CD8-positive, alpha-beta memory T cell (primary cell): ENCODE measurements around the gene MT1F. TPM values are rescaled to one million over a fixed set of nuclear protein-coding genes. Genes with fewer than 3 reads are reported as not detected.
A peak's percentile ranks its signal among the peaks of the same experiment; 100 is the strongest.

Experiments used
- CTCF ChIA-PET: fragments of 350-600 bp; sonication (Branson Sonifier 250); formaldehyde crosslinking; loops from one replicate; lab custom pipeline; 2021; ENCODE audit warnings: antibody characterized with exemption; lab: Charles Lee
- POLR2A ChIA-PET: fragments of 350-600 bp; sonication (Branson Sonifier 250); formaldehyde crosslinking; loops from one replicate; lab custom pipeline; 2021; ENCODE audit warnings: antibody characterized with exemption; lab: Charles Lee
- DNase-seq, 5 donors: peaks; one replicate each; pipeline versions ENCODE4 v3.0.0 to v3.0.0-alpha.2; 2020 to 2022; ENCODE audit warnings: mixed read lengths in 1 of 5
- H3K27ac ChIP-seq: one replicate; pipeline ENCODE4 v1.7.0; 2013; ENCODE audit warnings: low read depth, mild to moderate bottlenecking, low read length, moderate library complexity
- H3K27me3 ChIP-seq: 2 replicates; pipeline ENCODE4 v1.7.0; 2013; ENCODE audit warnings: low read length, mild to moderate bottlenecking; ENCODE audit not compliant: insufficient read depth, poor library complexity, severe bottlenecking
- H3K36me3 ChIP-seq: 2 replicates; pipeline ENCODE4 v1.7.0; 2013; ENCODE audit warnings: mild to moderate bottlenecking, low read length, moderate library complexity; ENCODE audit not compliant: insufficient read depth
- H3K4me1 ChIP-seq: 2 replicates; pipeline ENCODE4 v1.7.0; 2013; ENCODE audit warnings: mild to moderate bottlenecking, low read length, moderate library complexity; ENCODE audit not compliant: insufficient read depth
- H3K4me3 ChIP-seq: 2 replicates; pipeline ENCODE4 v1.7.0; 2013; ENCODE audit warnings: mild to moderate bottlenecking, low read length
- H3K9me3 ChIP-seq: 2 replicates; pipeline ENCODE4 v1.7.0; 2013; ENCODE audit warnings: mild to moderate bottlenecking, low read length
- H3K27ac Mint-ChIP-seq, 8 donors: one replicate each; pipeline ENCODE4 v1.8.0; 2020 to 2021; ENCODE audit warnings: mixed read lengths in 8 of 8, mild to moderate bottlenecking in 6 of 8, inconsistent platforms in 3 of 8, moderate library complexity in 3 of 8
- H3K27me3 Mint-ChIP-seq, 2 donors: one replicate each; pipeline ENCODE4 v1.8.0; 2020 to 2021; ENCODE audit warnings: mixed read lengths in 2 of 2, mild to moderate bottlenecking in 1 of 2, moderate library complexity in 1 of 2
- H3K36me3 Mint-ChIP-seq, 3 donors: one replicate each; pipeline ENCODE4 v1.8.0; 2020 to 2021; ENCODE audit warnings: mixed read lengths in 3 of 3, inconsistent platforms in 1 of 3, mild to moderate bottlenecking in 1 of 3
- H3K4me1 Mint-ChIP-seq, 3 donors: one replicate each; pipeline ENCODE4 v1.8.0; 2020 to 2021; ENCODE audit warnings: mixed read lengths in 3 of 3, inconsistent platforms in 1 of 3, mild to moderate bottlenecking in 1 of 3
- H3K4me3 Mint-ChIP-seq, 7 donors: one replicate each; pipeline ENCODE4 v1.8.0; 2020 to 2021; ENCODE audit warnings: mixed read lengths in 7 of 7, mild to moderate bottlenecking in 6 of 7, moderate library complexity in 4 of 7, inconsistent platforms in 2 of 7
- H3K9me3 Mint-ChIP-seq, 5 donors: one replicate each; pipeline ENCODE4 v1.8.0; 2020 to 2022; ENCODE audit warnings: mixed read lengths in 5 of 5, mild to moderate bottlenecking in 3 of 5, moderate library complexity in 2 of 5, inconsistent platforms in 1 of 5
- polyA plus RNA-seq: library from polyadenylated mRNA; unstranded; fragments of 300-500 nt; fragmentation: Illumina TruSeq; gene quantifications from one replicate; pipeline ENCODE4 v1.2.3, GENCODE V29; 2021
- total RNA-seq, 2 experiments: library from RNA; stranded (reverse); gene quantifications; one replicate each; pipeline ENCODE4 v1.2.3, GENCODE V29; 2021

Gene MT1F
- total and polyA plus RNA-seq, 3 experiments from 2014 or later = 17.9 to 60.7 (median 18.6) TPM

- Histone ChIP-seq H3K36me3 (no peaks in the 10 kb centered on the region), H3K4me3 (no peak overlapping the region), H3K27me3 (no peaks in the 10 kb centered on the region), H3K9me3 (no peaks in the 10 kb centered on the region), H3K27ac (no peak overlapping the region), H3K4me1 (no peaks in the 10 kb centered on the region)
- H3K27me3 Mint-ChIP-seq = peaks cover 2 to 5% of the 10 kb centered on the region in 2 donors
- CTCF ChIA-PET = interaction anchor here (2.6 kb wide), 1 partner anchor 10 kb away, joined by 11 read pairs; no protein-coding TSS in a partner anchor
- no peaks in the 10 kb centered on the region for H3K9me3 Mint-ChIP-seq
- H3K4me3 Mint-ChIP-seq = no peak overlapping the region
- H3K27ac Mint-ChIP-seq = no peak overlapping the region
- no peaks in the 10 kb centered on the region for H3K36me3 Mint-ChIP-seq
- no peaks in the 10 kb centered on the region for H3K4me1 Mint-ChIP-seq
- POLR2A ChIA-PET = no interaction called here
- DNase-seq = no peak
Observed at GRCh38 chr16:56691885-56692284, 34.1 kb downstream of the MT1F start.

DNA sequence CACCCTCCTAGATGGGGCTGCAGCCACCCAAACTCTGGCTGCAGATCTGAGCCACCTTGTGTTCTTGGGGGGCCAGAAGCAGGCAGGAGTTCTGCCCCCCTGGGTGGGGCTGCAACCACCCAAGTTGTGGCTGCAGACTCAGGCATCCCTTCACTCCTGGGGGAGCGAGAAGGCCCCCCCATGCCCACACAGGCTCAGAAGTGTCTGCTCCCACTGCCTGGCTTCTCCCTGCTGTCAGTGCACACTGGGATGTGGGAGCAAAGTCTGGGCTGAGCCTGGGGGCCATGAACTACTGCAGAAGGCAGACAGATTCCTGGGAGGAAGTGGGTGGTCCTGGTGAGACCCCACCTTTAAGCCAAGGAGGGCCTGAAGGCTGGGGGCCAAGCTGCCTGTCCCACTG lies 37.5 kb downstream of the MT1F start:
- peaks cover 0 to 2% (median 0%) of the 10 kb centered on the region in 5 donors for H3K9me3 Mint-ChIP-seq
- POLR2A ChIA-PET = no interaction called here
- H3K36me3 Mint-ChIP-seq = peaks cover 0 to 6% (median 0%) of the 10 kb centered on the region in 3 donors
- Histone ChIP-seq H3K4me1 (no peaks in the 10 kb centered on the region), H3K27me3 (no peaks in the 10 kb centered on the region), H3K27ac (no peak overlapping the region), H3K4me3 (no peak overlapping the region), H3K36me3 (no peaks in the 10 kb centered on the region), H3K9me3 (no peaks in the 10 kb centered on the region)
- H3K4me1 Mint-ChIP-seq = no peaks in the 10 kb centered on the region
- peaks cover 2 to 5% of the 10 kb centered on the region in 2 donors for H3K27me3 Mint-ChIP-seq
- CTCF ChIA-PET = interaction anchor here (0.7 to 1.3 kb wide), 3 partner anchors 9 to 117 kb away, joined by 3 to 5 read pairs (median 3); no protein-coding TSS in a partner anchor
- no peak overlapping the region for H3K27ac Mint-ChIP-seq
- no peak for DNase-seq
- no peak overlapping the region for H3K4me3 Mint-ChIP-seq

DNA sequence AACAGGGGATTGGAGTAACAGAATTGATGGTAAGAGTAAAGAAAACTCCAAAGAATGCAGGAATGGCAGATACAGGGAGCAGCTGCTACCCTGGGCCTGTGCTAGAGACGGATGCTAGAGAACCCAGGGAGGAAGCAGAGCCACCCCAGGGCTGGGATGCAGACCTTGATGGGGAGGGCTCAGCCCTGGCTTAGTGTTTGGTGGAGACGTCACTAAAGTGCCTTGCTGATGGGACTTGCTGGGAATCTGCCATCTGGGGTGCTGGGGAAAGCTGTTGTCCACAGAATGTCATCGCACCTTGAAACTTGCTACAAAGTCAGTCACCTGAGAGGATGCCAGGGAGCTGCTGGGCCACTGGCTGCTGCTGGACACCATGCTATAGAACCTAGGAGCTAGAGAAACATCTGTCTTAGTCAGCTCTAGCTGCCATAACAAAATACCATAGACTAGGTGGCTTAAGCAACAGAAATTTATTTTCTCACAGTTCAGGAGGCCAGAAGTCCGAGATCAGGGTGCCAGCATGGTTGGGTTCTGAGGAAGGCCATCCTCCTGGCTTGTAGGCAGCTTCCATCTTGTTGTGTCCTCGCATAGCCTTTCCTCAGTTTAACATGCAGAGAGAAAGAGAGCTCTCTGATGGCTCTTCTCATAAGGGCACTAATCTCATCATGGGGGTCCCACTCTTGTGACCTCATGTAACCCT lies 39.8 kb downstream of the MT1F start:
- H3K27ac Mint-ChIP-seq = no peak overlapping the region
- Histone ChIP-seq H3K4me3 (no peak overlapping the region), H3K4me1 (peaks cover 11% of the 10 kb centered on the region), H3K27ac (no peak overlapping the region), H3K27me3 (no peaks in the 10 kb centered on the region), H3K9me3 (no peaks in the 10 kb centered on the region), H3K36me3 (no peaks in the 10 kb centered on the region)
- DNase-seq = no peak
- H3K9me3 Mint-ChIP-seq = peaks cover 0 to 2% (median 0%) of the 10 kb centered on the region in 5 donors
- H3K27me3 Mint-ChIP-seq = no peaks in the 10 kb centered on the region
- H3K4me1 Mint-ChIP-seq = peaks cover 6 to 11% (median 10%) of the 10 kb centered on the region in 3 donors
- no peak overlapping the region for H3K4me3 Mint-ChIP-seq
- peaks cover 0 to 6% (median 0%) of the 10 kb centered on the region in 3 donors for H3K36me3 Mint-ChIP-seq
- CTCF ChIA-PET = interaction anchor here (0.9 to 1.0 kb wide), 2 partner anchors 25 to 94 kb away, joined by 3 read pairs; no protein-coding TSS in a partner anchor
- POLR2A ChIA-PET = interaction anchor here (0.7 kb wide), 2 partner anchors 136 to 481 kb away, joined by 7 to 11 read pairs; no protein-coding TSS in a partner anchor

DNA sequence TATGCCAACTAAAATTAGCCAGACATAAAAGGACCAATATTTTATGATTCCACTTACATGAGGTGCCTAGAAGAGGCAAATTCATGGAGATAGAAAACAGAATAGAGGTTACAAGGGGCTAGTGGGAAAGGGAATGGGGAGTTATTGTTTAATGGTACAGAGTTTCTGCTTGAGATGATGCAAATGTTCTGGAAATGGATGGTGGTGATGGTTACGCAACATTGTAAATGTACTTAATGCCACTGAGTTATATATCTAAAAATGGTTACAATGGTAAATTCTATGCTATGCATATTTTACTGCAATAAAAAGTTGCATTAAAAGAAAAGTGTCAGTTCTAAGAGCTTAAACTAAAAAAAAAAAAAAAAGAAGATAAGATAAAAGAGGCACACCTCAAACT lies 42.4 kb downstream of the MT1F start:
- peaks cover 11% of the 10 kb centered on the region for H3K4me1 ChIP-seq
- Mint-ChIP-seq H3K36me3 (peaks cover 0 to 6% (median 0%) of the 10 kb centered on the region in 3 donors), H3K4me3 (no peak overlapping the region), H3K27ac (peak overlapping the region in 2 of 8 donors; percentile 9 to 13), H3K4me1 (peaks cover 6 to 11% (median 10%) of the 10 kb centered on the region in 3 donors), H3K9me3 (peaks cover 0 to 2% (median 0%) of the 10 kb centered on the region in 5 donors), H3K27me3 (no peaks in the 10 kb centered on the region)
- no peaks in the 10 kb centered on the region for H3K36me3 ChIP-seq
- H3K27me3 ChIP-seq = no peaks in the 10 kb centered on the region
- DNase-seq = no peak
- H3K9me3 ChIP-seq = no peaks in the 10 kb centered on the region
- ChIA-PET CTCF (interaction anchor here (0.7 to 4.7 kb wide), 5 partner anchors 18 to 123 kb away, joined by 3 to 65 read pairs (median 17); partner anchors contain the start of genes MT1X and MT2A), POLR2A (no interaction called here)
- H3K27ac ChIP-seq = no peak overlapping the region
- H3K4me3 ChIP-seq = no peak overlapping the region

GRCh38 chr16:56700631-56701030 lies 42.9 kb downstream of the MT1F start:
- H3K9me3 Mint-ChIP-seq = peaks cover 0 to 2% (median 0%) of the 10 kb centered on the region in 5 donors
- no peak overlapping the region for H3K4me3 ChIP-seq
- ChIA-PET CTCF (interaction anchor here (0.7 to 4.7 kb wide), 7 partner anchors 19 to 187 kb away, joined by 3 to 65 read pairs (median 17); partner anchors contain the start of genes MT1X and MT2A), POLR2A (no interaction called here)
- DNase-seq = no peak
- H3K9me3 ChIP-seq = no peaks in the 10 kb centered on the region
- H3K27me3 ChIP-seq = no peaks in the 10 kb centered on the region
- no peaks in the 10 kb centered on the region for H3K36me3 ChIP-seq
- H3K36me3 Mint-ChIP-seq = peaks cover 0 to 6% (median 0%) of the 10 kb centered on the region in 3 donors
- H3K4me1 ChIP-seq = peaks cover 11% of the 10 kb centered on the region
- H3K27ac ChIP-seq = no peak overlapping the region
- no peaks in the 10 kb centered on the region for H3K27me3 Mint-ChIP-seq
- peaks cover 6 to 11% (median 10%) of the 10 kb centered on the region in 3 donors for H3K4me1 Mint-ChIP-seq
- peak overlapping the region in 1 of 8 donors; percentile 23 for H3K27ac Mint-ChIP-seq
- no peak overlapping the region for H3K4me3 Mint-ChIP-seq

DNA sequence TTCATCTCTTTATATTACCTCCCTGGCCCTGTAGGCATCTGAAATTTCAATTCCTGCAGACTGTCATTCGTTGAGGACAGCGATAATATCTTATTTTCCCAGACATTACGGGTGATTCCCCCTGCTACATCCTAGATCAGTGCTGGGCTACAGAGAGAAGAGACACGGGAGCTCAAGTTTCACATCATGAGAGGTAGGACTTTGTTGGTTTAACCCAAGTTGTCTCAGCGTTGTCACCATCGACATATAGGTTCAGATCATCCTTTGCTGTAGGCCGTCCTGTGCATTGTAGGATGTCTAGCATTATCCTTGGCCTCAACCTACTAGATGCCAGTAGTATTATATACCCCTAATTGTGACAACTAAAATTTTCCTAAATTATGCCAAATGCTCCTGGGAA lies 43.8 kb downstream of the MT1F start:
- DNase-seq = no peak
- Histone ChIP-seq H3K27ac (no peak overlapping the region), H3K4me1 (peaks cover 11% of the 10 kb centered on the region), H3K9me3 (no peaks in the 10 kb centered on the region), H3K4me3 (no peak overlapping the region), H3K27me3 (no peaks in the 10 kb centered on the region), H3K36me3 (no peaks in the 10 kb centered on the region)
- POLR2A ChIA-PET = interaction anchor here (0.6 to 2.0 kb wide), 5 partner anchors 19 to 129 kb away, joined by 3 to 13 read pairs (median 5); partner anchors contain the start of gene MT1X
- H3K36me3 Mint-ChIP-seq = peaks cover 0 to 6% (median 0%) of the 10 kb centered on the region in 3 donors
- H3K27ac Mint-ChIP-seq = peak overlapping the region in 6 of 8 donors; percentile 8 to 63 (median 46)
- H3K27me3 Mint-ChIP-seq = no peaks in the 10 kb centered on the region
- CTCF ChIA-PET = interaction anchor here (0.6 to 4.7 kb wide), 31 partner anchors 9 to 270 kb away, joined by 3 to 65 read pairs (median 5); partner anchors contain the start of genes MT1H, MT1X and MT2A
- peaks cover 6 to 11% (median 10%) of the 10 kb centered on the region in 3 donors for H3K4me1 Mint-ChIP-seq
- peaks cover 0 to 2% (median 0%) of the 10 kb centered on the region in 5 donors for H3K9me3 Mint-ChIP-seq
- H3K4me3 Mint-ChIP-seq = no peak overlapping the region

- peaks cover 14% of the 10 kb centered on the region for H3K4me1 ChIP-seq
- no peak overlapping the region for H3K27ac ChIP-seq
- Mint-ChIP-seq H3K9me3 (peaks cover 0 to 1% (median 0%) of the 10 kb centered on the region in 5 donors), H3K27ac (peak overlapping the region in 1 of 8 donors; percentile 47), H3K27me3 (no peaks in the 10 kb centered on the region), H3K4me1 (peaks cover 8 to 15% (median 14%) of the 10 kb centered on the region in 3 donors), H3K36me3 (no peaks in the 10 kb centered on the region), H3K4me3 (no peak overlapping the region)
- no peak overlapping the region for H3K4me3 ChIP-seq
- DNase-seq = no peak
- no peaks in the 10 kb centered on the region for H3K9me3 ChIP-seq
- ChIA-PET CTCF (interaction anchor here (0.9 to 4.7 kb wide), 23 partner anchors 11 to 245 kb away, joined by 3 to 65 read pairs (median 5); partner anchors contain the start of genes MT1H and MT2A), POLR2A (interaction anchor here (1.4 to 2.0 kb wide), 3 partner anchors 20 to 130 kb away, joined by 5 to 13 read pairs (median 7); partner anchors contain the start of gene MT1X)
- no peaks in the 10 kb centered on the region for H3K27me3 ChIP-seq
- H3K36me3 ChIP-seq = no peaks in the 10 kb centered on the region
Observed at GRCh38 chr16:56702836-56703235, 45.1 kb downstream of the MT1F start.
